ENCODE measurements around the gene ZFP62.

Gene ZFP62

GRCh38 chr5:180866985-180867384, 5.9 kb upstream of the ZFP62 start:
- DNase-seq = no peak

- no peak for DNase-seq
Observed at GRCh38 chr5:180865981-180866695, 5.1 kb upstream of the ZFP62 start.

- no peak for DNase-seq
Observed at GRCh38 chr5:180862645-180863044, 1.6 kb upstream of the ZFP62 start.

- DNase-seq = peak; percentile 29
Observed at GRCh38 chr5:180860273-180860886, 696 bp downstream of the ZFP62 start.

- no peak for DNase-seq
Observed at GRCh38 chr5:180858586-180858985, 2.5 kb downstream of the ZFP62 start.

GRCh38 chr5:180853848-180854176, 7.3 kb downstream of the ZFP62 start:
- DNase-seq = no peak

GRCh38 chr5:180853121-180853847, 7.8 kb downstream of the ZFP62 start:
- no peak for DNase-seq

- no peak for DNase-seq
Observed at GRCh38 chr5:180852495-180852894, 8.6 kb downstream of the ZFP62 start.

- no peak for DNase-seq
Observed at GRCh38 chr5:180850434-180851078, 10.5 kb downstream of the ZFP62 start.

GRCh38 chr5:180849827-180850226, 11.2 kb downstream of the ZFP62 start:
- no peak for DNase-seq

GRCh38 chr5:180848878-180849277, 12.2 kb downstream of the ZFP62 start:
- DNase-seq = no peak

- DNase-seq = no peak
Observed at GRCh38 chr5:180848265-180848664, 12.8 kb downstream of the ZFP62 start.

- no peak for DNase-seq
Observed at GRCh38 chr5:180847026-180847425, 14.1 kb downstream of the ZFP62 start.

GRCh38 chr5:180844858-180845257, 16.2 kb downstream of the ZFP62 start:
- DNase-seq = no peak

- DNase-seq = no peak
Observed at GRCh38 chr5:180844432-180844831, 16.6 kb downstream of the ZFP62 start.

GRCh38 chr5:180839935-180840334, 21.1 kb downstream of the ZFP62 start:
- no peak for DNase-seq

- DNase-seq = no peak
Observed at GRCh38 chr5:180839227-180839626, 21.8 kb downstream of the ZFP62 start.

GRCh38 chr5:180837478-180837877, 23.6 kb downstream of the ZFP62 start:
- no peak for DNase-seq

- DNase-seq = peak; percentile 24
Observed at GRCh38 chr5:180832638-180833068, 28.4 kb downstream of the ZFP62 start.

GRCh38 chr5:180831139-180832093, 29.7 kb downstream of the ZFP62 start:
- peak; percentile 75 for DNase-seq

- peak; percentile 58 for DNase-seq
Observed at GRCh38 chr5:180830253-180831138, 30.6 kb downstream of the ZFP62 start.

Measured in stimulated activated CD4-positive, alpha-beta T cell treated with anti-CD3 and anti-CD28 coated beads, Interleukin-12 subunit alpha, Interleukin-12 subunit beta, amount 100 ng/mL, for 4 hours (primary cell).